Activated naive CD8-positive, alpha-beta T cell (primary cell): Measurements from ENCODE around the gene APBA2.

Experiments
- H3K27ac Mint-ChIP-seq: one replicate; pipeline ENCODE4 v1.8.0; 2021; ENCODE audit warnings: mixed read lengths
- H3K27me3 Mint-ChIP-seq: one replicate; pipeline ENCODE4 v1.8.0; 2021; ENCODE audit warnings: mixed read lengths
- H3K36me3 Mint-ChIP-seq: one replicate; pipeline ENCODE4 v1.8.0; 2021; ENCODE audit warnings: mixed read lengths
- H3K4me1 Mint-ChIP-seq: one replicate; pipeline ENCODE4 v1.8.0; 2021; ENCODE audit warnings: low read depth, mixed read lengths
- H3K4me3 Mint-ChIP-seq: one replicate; pipeline ENCODE4 v1.8.0; 2021; ENCODE audit warnings: mild to moderate bottlenecking, mixed read lengths
- H3K9me3 Mint-ChIP-seq: one replicate; pipeline ENCODE4 v1.8.0; 2021; ENCODE audit warnings: low read depth, mixed read lengths

Gene APBA2

DNA sequence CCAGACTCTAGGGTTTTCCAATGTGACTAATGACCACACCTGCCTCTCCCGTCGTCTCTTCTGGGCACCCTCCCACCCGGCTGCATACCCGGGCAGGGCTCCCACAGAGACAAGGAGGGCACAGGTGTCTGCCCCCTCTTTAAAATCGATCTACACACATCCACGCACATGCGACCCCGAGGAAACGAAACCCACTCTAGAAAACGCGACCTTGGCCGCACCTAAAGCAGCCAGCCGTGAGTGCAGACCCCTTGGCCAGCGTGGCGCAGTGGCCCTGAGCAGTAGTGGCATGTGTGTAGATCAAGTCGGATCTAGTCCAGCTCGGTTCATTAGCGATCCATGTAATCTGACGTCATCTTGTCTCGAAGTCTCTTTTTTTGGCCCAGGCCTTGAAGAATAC lies 232.0 kb downstream of the APBA2 start:
- Mint-ChIP-seq H3K4me1 (peaks cover 16% of the 10 kb centered on the region), H3K4me3 (no peak overlapping the region), H3K9me3 (no peaks in the 10 kb centered on the region), H3K36me3 (peaks cover 3% of the 10 kb centered on the region), H3K27me3 (no peaks in the 10 kb centered on the region), H3K27ac (no peak overlapping the region)

DNA sequence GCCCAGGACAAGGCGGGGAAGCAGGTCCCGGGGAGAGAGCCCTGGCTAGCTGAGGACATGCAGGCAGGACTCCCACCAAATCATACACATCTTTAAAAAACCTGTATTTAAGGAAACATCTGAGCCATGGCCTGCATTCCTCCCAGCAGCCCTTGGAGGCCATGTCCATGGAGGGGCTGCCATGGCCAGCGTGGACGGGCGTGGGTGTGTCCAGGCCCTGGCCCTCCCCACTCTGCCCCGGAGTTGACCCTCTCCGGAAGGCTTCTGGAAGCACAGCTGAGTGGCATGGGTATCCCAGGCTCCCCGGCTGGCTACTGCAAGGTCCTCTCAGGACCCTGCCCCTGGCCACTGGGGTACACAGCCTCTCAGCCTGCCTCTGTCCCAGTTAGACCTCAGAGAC lies 234.1 kb downstream of the APBA2 start:
- no peak overlapping the region for H3K27ac Mint-ChIP-seq
- no peaks in the 10 kb centered on the region for H3K9me3 Mint-ChIP-seq
- H3K27me3 Mint-ChIP-seq, result no peaks in the 10 kb centered on the region
- no peaks in the 10 kb centered on the region for H3K36me3 Mint-ChIP-seq
- peaks cover under 1% of the 10 kb centered on the region for H3K4me1 Mint-ChIP-seq
- H3K4me3 Mint-ChIP-seq, result no peak overlapping the region

DNA sequence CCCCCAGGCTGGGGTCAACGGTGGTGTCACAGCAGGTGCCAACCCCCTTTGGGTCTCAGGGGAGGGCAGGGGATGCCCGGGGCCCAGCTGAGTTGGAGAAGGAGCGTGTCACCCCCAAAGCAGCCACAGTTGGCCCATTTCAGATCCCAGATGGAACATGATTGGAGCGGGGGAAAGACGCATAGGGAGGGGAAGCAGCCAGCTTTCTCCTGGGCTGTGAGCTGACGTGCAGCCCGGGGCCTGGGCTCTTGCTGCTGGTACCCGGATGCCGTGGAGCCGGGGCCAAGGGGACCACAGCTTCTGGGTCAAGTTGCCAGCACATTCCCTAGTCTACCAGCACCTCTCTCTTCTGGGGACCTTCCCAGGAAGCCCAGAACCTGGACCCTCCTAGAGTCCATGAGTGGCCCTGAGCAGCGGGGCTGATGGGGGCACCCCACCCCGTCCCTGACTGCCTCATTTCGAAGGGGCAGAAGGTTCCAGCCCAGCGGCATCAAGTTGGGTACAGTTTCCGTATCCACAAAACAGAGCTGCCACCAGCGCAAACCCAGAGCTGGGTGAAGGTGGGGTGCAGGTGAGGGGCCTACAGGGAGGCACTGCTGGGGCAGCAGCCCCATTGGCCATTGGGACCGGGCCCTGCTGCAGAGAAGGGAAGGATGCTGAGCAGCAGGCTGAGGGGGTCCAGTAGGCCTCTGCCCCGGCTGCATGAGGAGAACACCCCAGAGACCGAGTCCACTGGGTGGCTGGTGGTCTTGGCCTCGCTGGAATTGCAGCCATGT lies 235.0 kb downstream of the APBA2 start:
- Mint-ChIP-seq H3K4me3 (no peak overlapping the region), H3K4me1 (no peaks in the 10 kb centered on the region), H3K9me3 (no peaks in the 10 kb centered on the region), H3K36me3 (no peaks in the 10 kb centered on the region), H3K27ac (no peak overlapping the region), H3K27me3 (no peaks in the 10 kb centered on the region)

DNA sequence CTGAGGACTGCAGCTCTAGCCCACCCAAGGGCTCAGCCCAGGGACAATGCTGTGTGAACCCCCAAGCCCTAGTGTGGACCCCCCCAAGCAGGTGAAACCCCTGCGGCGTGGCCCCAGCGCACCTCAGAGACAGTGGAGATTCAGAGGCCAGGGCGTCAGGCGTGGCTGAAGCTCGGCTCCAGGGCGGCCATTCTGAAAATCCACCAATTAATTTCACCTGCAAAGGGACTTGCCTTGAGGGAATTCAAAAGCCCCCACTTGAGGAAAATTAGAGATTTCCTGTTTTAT lies 235.5 kb downstream of the APBA2 start:
- no peaks in the 10 kb centered on the region for H3K4me1 Mint-ChIP-seq
- no peaks in the 10 kb centered on the region for H3K27me3 Mint-ChIP-seq
- H3K4me3 Mint-ChIP-seq, result no peak overlapping the region
- no peaks in the 10 kb centered on the region for H3K36me3 Mint-ChIP-seq
- no peak overlapping the region for H3K27ac Mint-ChIP-seq
- H3K9me3 Mint-ChIP-seq, result no peaks in the 10 kb centered on the region

DNA sequence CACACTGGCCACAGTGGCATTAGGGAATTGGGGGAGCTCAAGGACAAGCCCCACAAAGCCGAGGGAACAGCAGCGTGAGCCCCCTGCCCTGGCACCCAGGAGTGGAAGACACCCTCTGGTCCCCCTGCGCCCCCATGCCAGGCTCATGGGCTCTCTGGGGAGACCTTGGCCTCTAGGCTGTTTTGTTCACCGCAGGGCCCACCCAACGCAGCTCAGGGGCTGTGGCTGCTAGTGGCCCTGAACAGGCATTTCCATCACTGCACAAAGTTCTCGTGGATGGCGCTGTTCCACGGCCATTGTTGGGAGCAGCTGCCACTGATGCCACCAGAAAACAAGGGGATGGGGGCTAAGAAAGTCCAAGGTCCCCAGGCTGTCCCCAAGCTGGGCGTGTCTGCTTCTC lies 236.1 kb downstream of the APBA2 start:
- H3K4me3 Mint-ChIP-seq, result no peak overlapping the region
- no peaks in the 10 kb centered on the region for H3K36me3 Mint-ChIP-seq
- no peaks in the 10 kb centered on the region for H3K4me1 Mint-ChIP-seq
- no peaks in the 10 kb centered on the region for H3K27me3 Mint-ChIP-seq
- H3K9me3 Mint-ChIP-seq, result no peaks in the 10 kb centered on the region
- H3K27ac Mint-ChIP-seq, result no peak overlapping the region

DNA sequence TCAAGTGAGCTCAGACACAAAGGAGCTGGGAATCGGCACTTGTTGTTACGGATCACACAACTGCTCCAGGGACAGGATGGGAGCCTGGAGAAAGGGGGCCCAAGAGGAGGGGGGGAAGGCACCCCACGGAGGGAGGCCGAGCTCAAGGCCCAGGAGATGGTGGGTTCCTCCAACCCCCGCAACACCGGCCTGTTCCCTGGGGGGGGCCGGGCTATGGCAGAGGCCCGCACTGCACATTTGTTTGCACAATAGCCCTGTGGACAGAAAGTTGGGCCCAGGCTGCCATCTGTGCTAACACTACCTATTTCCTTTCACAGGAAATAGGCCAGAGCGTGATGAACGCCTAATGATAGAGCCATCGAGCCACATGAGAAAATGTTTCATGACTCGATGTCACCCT lies 236.7 kb downstream of the APBA2 start:
- Mint-ChIP-seq H3K4me1 (no peaks in the 10 kb centered on the region), H3K36me3 (no peaks in the 10 kb centered on the region), H3K4me3 (no peak overlapping the region), H3K9me3 (no peaks in the 10 kb centered on the region), H3K27me3 (no peaks in the 10 kb centered on the region), H3K27ac (no peak overlapping the region)

DNA sequence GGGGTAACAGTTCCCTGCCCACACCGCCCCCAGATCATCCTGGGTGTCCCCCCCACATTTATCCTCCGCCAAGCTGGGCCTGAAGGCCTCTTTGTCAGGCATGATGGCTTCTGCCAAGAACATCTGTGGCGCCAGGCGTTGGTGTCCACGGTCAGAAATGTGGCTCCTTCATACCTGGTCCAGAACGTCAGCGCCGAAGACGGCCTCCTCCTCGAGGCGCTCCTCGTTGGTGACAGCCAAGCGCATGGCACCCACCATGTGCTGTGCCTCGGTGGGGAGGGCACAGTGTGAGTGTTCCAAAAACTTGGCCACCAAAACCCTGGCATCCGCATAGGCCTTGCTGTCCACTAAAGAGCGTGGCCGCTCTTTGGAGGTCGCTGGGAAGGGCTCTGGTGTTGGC lies 237.4 kb downstream of the APBA2 start:
- Mint-ChIP-seq H3K36me3 (no peaks in the 10 kb centered on the region), H3K27ac (no peak overlapping the region), H3K4me1 (no peaks in the 10 kb centered on the region), H3K4me3 (no peak overlapping the region), H3K27me3 (no peaks in the 10 kb centered on the region), H3K9me3 (no peaks in the 10 kb centered on the region)

DNA sequence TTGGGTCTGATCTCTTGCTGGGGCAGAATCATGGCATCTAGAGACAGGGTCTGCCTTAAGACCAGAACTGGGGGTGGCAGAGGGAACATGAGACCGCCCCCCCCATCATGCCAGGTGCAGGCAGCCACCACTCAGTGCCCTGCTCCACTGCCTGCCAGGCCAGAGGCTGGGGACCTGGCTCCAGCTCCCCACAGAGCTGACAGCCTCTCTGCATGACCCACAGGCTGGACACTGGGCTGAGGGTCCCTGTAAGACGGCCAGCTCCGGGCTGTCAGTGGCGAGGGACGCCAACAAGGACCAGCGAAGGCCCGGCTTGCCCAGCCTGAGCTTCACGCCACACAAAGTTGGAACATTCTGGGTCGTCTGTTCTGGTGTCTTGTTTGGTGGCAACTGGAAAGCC lies 238.2 kb downstream of the APBA2 start:
- H3K4me1 Mint-ChIP-seq, result no peaks in the 10 kb centered on the region
- no peak overlapping the region for H3K4me3 Mint-ChIP-seq
- no peaks in the 10 kb centered on the region for H3K27me3 Mint-ChIP-seq
- H3K9me3 Mint-ChIP-seq, result no peaks in the 10 kb centered on the region
- H3K36me3 Mint-ChIP-seq, result no peaks in the 10 kb centered on the region
- no peak overlapping the region for H3K27ac Mint-ChIP-seq

DNA sequence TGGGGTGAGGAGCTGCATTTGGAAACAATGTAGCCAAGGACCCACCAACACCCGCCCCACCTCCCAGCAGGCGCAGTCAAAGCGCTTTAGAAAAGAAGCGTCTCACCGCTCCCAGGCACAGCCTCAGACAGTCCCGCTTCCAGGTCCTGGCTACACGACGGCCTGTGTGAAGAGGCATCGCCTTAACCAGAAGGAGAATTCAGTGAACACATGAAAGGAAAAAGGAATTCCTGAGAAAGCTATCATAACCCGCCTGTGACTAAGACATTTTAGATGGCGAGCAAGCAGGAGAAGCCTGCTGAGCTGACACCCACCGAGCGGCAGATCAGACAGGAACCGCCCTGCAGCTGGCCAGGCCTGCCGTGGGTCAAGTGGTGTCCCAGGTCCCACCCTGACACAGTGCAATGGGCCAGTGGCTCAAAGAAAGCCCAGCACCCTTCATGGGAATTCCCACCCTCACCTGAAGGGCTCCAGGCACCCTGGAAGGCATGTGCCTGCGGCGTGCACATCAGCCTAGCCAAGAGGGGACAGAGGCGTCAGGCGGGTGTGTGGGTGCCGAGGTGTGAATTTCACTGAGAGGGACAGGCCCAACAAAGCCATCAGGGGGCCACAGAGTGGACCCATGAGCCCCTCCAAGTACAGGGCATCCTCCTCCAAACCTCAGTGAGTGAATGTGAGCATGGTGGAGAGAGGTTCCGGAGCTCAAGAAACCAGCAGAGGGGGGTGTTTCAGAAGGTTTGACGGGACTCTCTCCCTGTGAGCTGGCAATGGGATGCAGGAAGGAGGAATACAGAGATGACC lies 239.0 kb downstream of the APBA2 start:
- H3K4me1 Mint-ChIP-seq, result no peaks in the 10 kb centered on the region
- H3K27me3 Mint-ChIP-seq, result no peaks in the 10 kb centered on the region
- no peak overlapping the region for H3K4me3 Mint-ChIP-seq
- H3K27ac Mint-ChIP-seq, result no peak overlapping the region
- no peaks in the 10 kb centered on the region for H3K36me3 Mint-ChIP-seq
- H3K9me3 Mint-ChIP-seq, result no peaks in the 10 kb centered on the region

DNA sequence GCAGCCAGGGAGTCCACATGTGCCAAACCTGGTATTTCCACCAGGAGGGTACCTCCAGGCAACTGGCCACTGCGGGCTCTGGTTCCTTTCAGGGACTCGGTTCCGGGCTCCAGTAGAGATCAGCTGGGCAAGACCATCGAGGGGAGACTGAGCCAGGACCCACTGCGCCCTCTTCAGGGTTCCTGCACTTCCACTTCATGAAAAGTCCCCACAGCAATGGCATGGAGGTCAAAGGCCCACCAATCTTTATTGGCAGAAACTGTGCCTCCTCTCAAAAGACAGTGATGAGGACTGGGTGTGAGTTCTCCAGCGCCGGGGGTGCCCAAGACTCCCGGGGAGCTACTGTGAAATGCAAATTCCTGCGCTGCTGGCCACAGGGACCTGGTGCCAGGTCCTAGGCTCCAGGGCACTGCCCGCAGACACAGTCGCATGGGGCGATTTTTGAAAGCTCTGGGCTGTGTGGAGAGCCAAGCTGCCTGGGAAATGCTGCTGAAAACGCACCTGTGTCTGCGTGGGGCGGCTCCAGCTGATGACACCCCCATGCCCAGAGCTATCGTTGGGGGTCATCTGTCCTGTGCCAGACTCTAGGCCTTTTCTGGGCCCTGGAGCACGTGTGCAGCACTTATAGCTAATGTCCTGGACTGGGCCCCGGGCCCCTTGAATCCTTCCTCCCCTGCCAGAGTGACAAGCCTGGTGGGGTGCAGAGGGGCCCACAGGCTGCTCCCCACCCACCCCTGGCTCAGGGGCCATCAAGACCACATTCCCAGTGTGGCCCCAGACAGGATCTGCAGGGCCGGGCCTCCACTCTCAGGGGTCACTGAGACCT lies 239.8 kb downstream of the APBA2 start:
- H3K27ac Mint-ChIP-seq, result no peak overlapping the region
- H3K4me3 Mint-ChIP-seq, result no peak overlapping the region
- H3K4me1 Mint-ChIP-seq, result no peaks in the 10 kb centered on the region
- no peaks in the 10 kb centered on the region for H3K9me3 Mint-ChIP-seq
- no peaks in the 10 kb centered on the region for H3K36me3 Mint-ChIP-seq
- no peaks in the 10 kb centered on the region for H3K27me3 Mint-ChIP-seq

DNA sequence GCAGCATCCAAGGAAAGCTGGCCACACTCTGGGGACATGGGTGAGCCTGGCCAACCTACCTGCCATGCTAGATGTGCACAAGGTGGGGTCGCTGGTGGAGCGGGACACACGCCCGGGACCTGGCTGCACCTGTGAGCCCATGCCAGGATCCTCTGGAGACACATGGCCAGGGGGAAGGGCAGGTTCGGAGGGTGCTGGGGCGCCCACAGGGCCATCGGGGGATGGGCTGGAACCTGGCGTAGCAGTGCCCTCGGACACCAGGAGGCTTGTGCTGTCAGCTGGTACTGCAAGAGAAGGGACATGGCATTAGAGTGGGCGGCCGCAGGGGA lies 240.4 kb downstream of the APBA2 start:
- H3K27me3 Mint-ChIP-seq, result no peaks in the 10 kb centered on the region
- H3K9me3 Mint-ChIP-seq, result no peaks in the 10 kb centered on the region
- H3K36me3 Mint-ChIP-seq, result no peaks in the 10 kb centered on the region
- H3K4me3 Mint-ChIP-seq, result no peak overlapping the region
- H3K27ac Mint-ChIP-seq, result no peak overlapping the region
- H3K4me1 Mint-ChIP-seq, result no peaks in the 10 kb centered on the region

DNA sequence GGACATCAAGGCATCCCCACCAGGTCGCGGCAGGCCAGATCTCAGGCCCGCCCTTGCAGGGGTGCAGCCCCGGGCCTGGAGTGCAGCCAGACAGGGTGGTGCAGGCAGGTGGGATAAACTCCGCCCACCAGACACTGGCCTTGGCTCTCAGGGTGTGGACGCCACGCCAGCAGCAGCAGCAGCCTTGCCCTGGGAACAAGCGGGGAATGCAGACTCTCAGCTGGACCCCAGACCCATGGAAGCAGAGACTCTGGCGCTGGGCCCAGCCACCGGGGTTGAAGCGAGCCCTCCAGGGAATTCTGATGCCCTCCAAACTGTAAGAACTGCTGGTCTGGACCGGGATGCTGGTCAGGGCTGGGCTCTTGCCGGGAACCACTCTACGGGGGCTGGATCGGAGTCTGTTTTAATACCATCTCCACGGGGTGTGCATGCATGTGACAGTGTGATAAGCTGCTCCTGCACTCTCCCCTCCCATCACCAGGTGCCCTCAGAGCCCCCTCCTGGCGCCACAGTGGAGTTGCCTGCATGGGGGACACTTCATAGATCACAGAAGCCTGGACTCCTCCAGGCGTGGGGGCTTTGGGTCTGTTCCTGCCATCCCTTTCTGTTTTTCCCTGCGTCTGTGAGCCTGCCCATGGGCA lies 241.2 kb downstream of the APBA2 start:
- no peak overlapping the region for H3K27ac Mint-ChIP-seq
- no peak overlapping the region for H3K4me3 Mint-ChIP-seq
- no peaks in the 10 kb centered on the region for H3K36me3 Mint-ChIP-seq
- no peaks in the 10 kb centered on the region for H3K9me3 Mint-ChIP-seq
- peaks cover 2% of the 10 kb centered on the region for H3K27me3 Mint-ChIP-seq
- peaks cover 3% of the 10 kb centered on the region for H3K4me1 Mint-ChIP-seq

DNA sequence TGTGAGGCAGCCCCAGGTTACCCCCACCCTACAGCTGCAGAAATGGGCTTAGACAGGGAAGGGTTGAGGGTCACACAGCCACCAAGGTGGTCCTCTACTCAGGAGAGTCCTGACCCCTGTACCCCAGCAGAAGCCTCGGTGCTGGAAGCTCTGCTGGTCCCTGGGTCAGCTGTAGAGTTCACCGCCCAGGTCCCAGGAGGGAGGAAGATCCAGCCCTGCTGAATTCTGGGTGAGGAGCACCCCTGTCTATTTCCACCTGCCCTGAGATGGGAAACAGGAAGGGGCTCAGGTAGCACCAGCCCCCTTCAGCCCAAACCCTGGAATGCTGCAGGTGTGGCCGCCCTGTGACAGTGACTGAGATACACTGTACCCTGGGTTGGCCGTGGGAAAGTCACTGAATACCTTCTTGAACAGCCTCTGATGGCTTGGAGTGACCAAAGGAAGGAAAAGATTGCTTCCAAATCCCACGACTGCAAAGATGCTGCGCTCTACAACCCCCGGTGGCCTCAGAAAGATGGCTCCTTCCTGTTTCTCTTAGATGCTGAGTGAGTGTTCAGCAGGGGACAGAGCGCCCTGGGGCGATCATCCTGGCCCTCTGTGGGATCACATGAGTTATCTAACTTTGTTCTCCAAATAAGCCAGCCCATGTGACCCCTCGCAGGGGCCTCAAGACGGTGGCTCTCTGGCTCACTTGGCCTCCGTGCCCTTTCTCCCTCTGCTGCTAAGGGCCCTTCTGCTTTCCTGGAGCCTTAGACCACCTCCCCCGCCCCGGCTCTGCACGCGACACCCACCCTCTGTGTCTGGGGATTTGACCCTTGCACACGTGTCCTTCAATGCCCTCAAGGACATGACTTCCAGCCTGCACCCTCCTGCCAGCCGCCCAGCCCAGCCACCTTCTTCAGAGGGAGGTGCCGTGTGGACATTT lies 242.0 kb downstream of the APBA2 start:
- Mint-ChIP-seq H3K27ac (no peak overlapping the region), H3K4me3 (no peak overlapping the region), H3K4me1 (peaks cover 3% of the 10 kb centered on the region), H3K36me3 (no peaks in the 10 kb centered on the region), H3K9me3 (no peaks in the 10 kb centered on the region), H3K27me3 (peaks cover 2% of the 10 kb centered on the region)

DNA sequence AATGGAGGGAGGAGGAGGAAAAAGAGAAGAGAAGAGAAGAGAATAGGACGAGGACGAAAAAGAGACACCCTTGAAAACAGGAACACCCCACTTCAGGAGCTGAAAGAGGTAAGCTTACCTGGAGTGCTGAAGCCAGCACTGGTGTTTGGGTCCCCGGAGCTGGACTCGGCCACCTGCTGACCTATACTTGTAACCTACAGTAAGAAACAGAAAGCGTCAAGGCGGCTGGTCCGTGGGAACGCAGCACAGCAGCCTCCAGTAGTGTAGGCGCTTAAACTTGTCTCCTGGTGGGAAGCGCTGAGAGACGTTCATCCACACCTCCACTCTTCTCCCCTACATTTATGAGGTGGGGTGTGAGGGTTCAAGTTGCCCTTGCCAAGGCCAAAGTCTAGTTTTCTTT lies 242.9 kb downstream of the APBA2 start:
- H3K36me3 Mint-ChIP-seq, result no peaks in the 10 kb centered on the region
- no peak overlapping the region for H3K27ac Mint-ChIP-seq
- peaks cover 3% of the 10 kb centered on the region for H3K4me1 Mint-ChIP-seq
- H3K9me3 Mint-ChIP-seq, result no peaks in the 10 kb centered on the region
- peaks cover 2% of the 10 kb centered on the region for H3K27me3 Mint-ChIP-seq
- H3K4me3 Mint-ChIP-seq, result no peak overlapping the region
